Measurements from ENCODE around the gene INO80C. TPM values are rescaled to one million over a fixed set of nuclear protein-coding genes. Genes with fewer than 3 reads are reported as not detected.

INO80C gene
- total and polyA plus RNA-seq, 5 donors from 2014 or later = 20.2 to 27.6 (median 25.5) TPM

DNA sequence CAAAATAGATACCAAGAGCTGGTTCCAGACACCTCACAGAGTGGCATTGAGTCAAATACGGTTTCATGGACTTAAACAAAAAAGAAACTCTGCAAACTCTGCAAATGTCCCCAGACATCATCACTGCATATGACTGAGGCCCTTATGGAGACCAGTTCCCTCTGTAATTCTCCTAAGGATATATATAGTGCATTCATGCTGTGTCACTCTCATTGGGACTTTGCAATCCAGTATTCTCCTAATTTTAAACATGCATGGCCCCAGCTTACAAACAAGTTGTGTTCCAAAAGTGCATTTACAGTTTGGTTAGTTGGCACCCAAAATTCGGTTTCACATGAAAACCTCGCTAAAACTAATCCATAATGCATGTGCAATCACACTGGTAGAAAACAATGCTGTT is 18.6 kb upstream of the INO80C start:
- no peak for ATAC-seq (ENCODE audit: low read depth in 2 of 2)
- Mint-ChIP-seq H3K27me3 (peaks cover 6% of the 10 kb centered on the region), H3K36me3 (no peaks in the 10 kb centered on the region), H3K4me1 (no peaks in the 10 kb centered on the region), H3K27ac (no peak overlapping the region), H3K9me3 (peaks cover 0 to 2% (median 0%) of the 10 kb centered on the region in 7 donors), H3K4me3 (no peak overlapping the region)
- Histone ChIP-seq H3K27ac (ENCODE audit: insufficient read depth, low read length, poor library complexity, severe bottlenecking) (no peak overlapping the region), H3K4me3 (ENCODE audit: low read depth, low read length) (no peak overlapping the region), H3K9me3 (ENCODE audit: control insufficient read depth in 2 of 2, low read length in 2 of 2) (no peaks in the 10 kb centered on the region), H3K27me3 (ENCODE audit: control insufficient read depth, insufficient read depth, low read length) (no peaks in the 10 kb centered on the region), H3K36me3 (ENCODE audit: control insufficient read depth, insufficient read depth, low read length) (no peaks in the 10 kb centered on the region), H3K4me1 (ENCODE audit: control insufficient read depth, insufficient read depth, low read length, poor library complexity, severe bottlenecking) (no peaks in the 10 kb centered on the region)
- no peak for DNase-seq

DNA sequence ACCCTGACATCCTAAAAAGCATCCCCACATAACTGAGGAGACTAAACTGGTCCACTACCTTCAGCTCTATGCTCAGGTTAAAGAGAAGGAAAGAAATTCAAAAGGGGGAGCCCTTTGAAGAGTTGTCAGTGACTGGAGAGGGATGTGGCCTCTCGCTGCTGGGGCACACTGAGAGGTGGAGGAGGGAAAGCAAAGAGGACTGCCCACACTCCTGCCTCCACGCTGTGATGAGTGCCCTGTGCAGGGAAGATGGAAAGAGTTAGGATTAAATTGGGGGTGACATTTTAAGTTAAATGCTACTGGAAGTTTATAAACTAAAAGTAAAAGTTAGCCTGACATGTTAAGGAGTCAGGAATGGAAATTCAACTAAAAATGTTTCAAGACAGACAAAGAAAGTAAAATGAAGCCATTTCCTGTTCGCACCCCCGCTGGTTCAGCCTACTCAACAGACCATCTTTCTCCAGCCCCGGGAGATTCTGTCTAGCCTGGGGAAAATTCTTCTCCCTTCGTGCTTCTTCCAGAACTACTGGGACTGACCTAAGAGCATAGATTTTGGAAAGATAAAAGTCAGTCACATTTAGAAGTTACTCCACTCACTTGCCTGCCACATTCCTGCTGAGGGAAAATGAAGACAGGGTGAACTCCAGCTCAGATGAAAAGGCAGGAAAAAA is 17.8 kb upstream of the INO80C start:
- H3K4me3 Mint-ChIP-seq = no peak overlapping the region
- Histone ChIP-seq H3K27ac (ENCODE audit: insufficient read depth, low read length, poor library complexity, severe bottlenecking) (no peak overlapping the region), H3K36me3 (ENCODE audit: control insufficient read depth, insufficient read depth, low read length) (no peaks in the 10 kb centered on the region), H3K4me3 (ENCODE audit: low read depth, low read length) (no peak overlapping the region), H3K4me1 (ENCODE audit: control insufficient read depth, insufficient read depth, low read length, poor library complexity, severe bottlenecking) (no peaks in the 10 kb centered on the region), H3K27me3 (ENCODE audit: control insufficient read depth, insufficient read depth, low read length) (no peaks in the 10 kb centered on the region), H3K9me3 (ENCODE audit: control insufficient read depth in 2 of 2, low read length in 2 of 2) (no peaks in the 10 kb centered on the region)
- H3K27ac Mint-ChIP-seq = no peak overlapping the region
- H3K36me3 Mint-ChIP-seq = no peaks in the 10 kb centered on the region
- H3K4me1 Mint-ChIP-seq = no peaks in the 10 kb centered on the region
- ATAC-seq (ENCODE audit: low read depth in 2 of 2) (no peak), DNase-seq (no peak)
- no peaks in the 10 kb centered on the region for H3K27me3 Mint-ChIP-seq
- peaks cover 0 to 2% (median 0%) of the 10 kb centered on the region in 7 donors for H3K9me3 Mint-ChIP-seq

- Mint-ChIP-seq H3K27me3 (no peaks in the 10 kb centered on the region), H3K4me1 (no peaks in the 10 kb centered on the region), H3K36me3 (no peaks in the 10 kb centered on the region), H3K27ac (no peak overlapping the region), H3K9me3 (peaks cover 0 to 6% (median 0%) of the 10 kb centered on the region in 7 donors), H3K4me3 (no peak overlapping the region)
- Histone ChIP-seq H3K27ac (ENCODE audit: insufficient read depth, low read length, poor library complexity, severe bottlenecking) (no peak overlapping the region), H3K4me3 (ENCODE audit: low read depth, low read length) (no peak overlapping the region), H3K36me3 (ENCODE audit: control insufficient read depth, insufficient read depth, low read length) (no peaks in the 10 kb centered on the region), H3K4me1 (ENCODE audit: control insufficient read depth, insufficient read depth, low read length, poor library complexity, severe bottlenecking) (no peaks in the 10 kb centered on the region), H3K27me3 (ENCODE audit: control insufficient read depth, insufficient read depth, low read length) (no peaks in the 10 kb centered on the region), H3K9me3 (ENCODE audit: control insufficient read depth in 2 of 2, low read length in 2 of 2) (no peaks in the 10 kb centered on the region)
- ATAC-seq (ENCODE audit: low read depth in 2 of 2) (no peak), DNase-seq (no peak)
Measured at GRCh38 chr18:35514752-35515459, 17.1 kb upstream of the INO80C start.

GRCh38 chr18:35514283-35514682 is 16.5 kb upstream of the INO80C start:
- Histone ChIP-seq H3K9me3 (ENCODE audit: control insufficient read depth in 2 of 2, low read length in 2 of 2) (no peaks in the 10 kb centered on the region), H3K27me3 (ENCODE audit: control insufficient read depth, insufficient read depth, low read length) (no peaks in the 10 kb centered on the region), H3K4me1 (ENCODE audit: control insufficient read depth, insufficient read depth, low read length, poor library complexity, severe bottlenecking) (no peaks in the 10 kb centered on the region), H3K4me3 (ENCODE audit: low read depth, low read length) (no peak overlapping the region), H3K36me3 (ENCODE audit: control insufficient read depth, insufficient read depth, low read length) (no peaks in the 10 kb centered on the region), H3K27ac (ENCODE audit: insufficient read depth, low read length, poor library complexity, severe bottlenecking) (no peak overlapping the region)
- Mint-ChIP-seq H3K4me3 (no peak overlapping the region), H3K36me3 (no peaks in the 10 kb centered on the region), H3K27ac (no peak overlapping the region), H3K4me1 (no peaks in the 10 kb centered on the region), H3K9me3 (peaks cover 0 to 7% (median 0%) of the 10 kb centered on the region in 7 donors), H3K27me3 (no peaks in the 10 kb centered on the region)
- ATAC-seq (ENCODE audit: low read depth in 2 of 2) = no peak
- no peak for DNase-seq

DNA sequence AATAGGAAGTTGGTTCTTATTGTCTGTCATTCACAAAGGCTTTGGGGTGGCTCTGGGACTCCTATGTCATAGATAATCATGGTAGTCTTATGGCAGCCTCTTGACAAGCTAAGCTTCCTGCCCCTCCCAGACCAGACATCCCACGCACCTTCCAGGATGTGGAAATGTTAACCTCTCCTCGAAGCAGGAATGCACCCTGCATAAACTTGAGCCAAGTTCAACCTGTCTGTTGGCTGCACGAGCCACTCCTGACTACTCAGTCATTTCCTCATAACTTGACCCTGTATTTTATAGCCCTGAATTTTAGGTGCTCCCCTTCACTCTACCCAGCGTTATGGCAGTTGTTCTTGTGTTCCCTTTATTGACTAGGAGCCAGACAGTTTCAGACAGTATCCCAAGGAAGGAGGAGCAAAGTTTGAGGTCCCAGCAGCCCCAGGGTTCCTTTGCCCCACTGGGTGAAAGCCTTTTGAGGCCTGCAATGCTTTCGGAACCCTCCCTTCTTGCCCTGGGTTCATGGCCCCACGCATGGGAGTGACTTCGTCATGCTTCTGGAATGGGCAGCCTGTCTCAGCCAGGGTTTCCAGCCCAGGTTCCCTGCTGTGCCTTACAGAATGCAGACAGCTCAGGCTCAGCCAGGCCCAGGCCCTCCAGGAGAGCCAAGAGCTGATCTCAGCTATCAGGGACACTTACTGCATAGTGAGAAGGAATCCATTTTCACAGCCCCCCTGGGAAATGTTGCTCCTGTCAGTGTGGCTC is 15.6 kb upstream of the INO80C start:
- Histone ChIP-seq H3K9me3 (ENCODE audit: control insufficient read depth in 2 of 2, low read length in 2 of 2) (no peaks in the 10 kb centered on the region), H3K27me3 (ENCODE audit: control insufficient read depth, insufficient read depth, low read length) (no peaks in the 10 kb centered on the region), H3K27ac (ENCODE audit: insufficient read depth, low read length, poor library complexity, severe bottlenecking) (no peak overlapping the region), H3K4me1 (ENCODE audit: control insufficient read depth, insufficient read depth, low read length, poor library complexity, severe bottlenecking) (no peaks in the 10 kb centered on the region), H3K36me3 (ENCODE audit: control insufficient read depth, insufficient read depth, low read length) (no peaks in the 10 kb centered on the region), H3K4me3 (ENCODE audit: low read depth, low read length) (no peak overlapping the region)
- Mint-ChIP-seq H3K27me3 (no peaks in the 10 kb centered on the region), H3K36me3 (no peaks in the 10 kb centered on the region), H3K4me3 (no peak overlapping the region), H3K9me3 (peaks cover 0 to 6% (median 0%) of the 10 kb centered on the region in 7 donors), H3K4me1 (no peaks in the 10 kb centered on the region), H3K27ac (no peak overlapping the region)
- DNase-seq = no peak
- no peak for ATAC-seq (ENCODE audit: low read depth in 2 of 2)

DNA sequence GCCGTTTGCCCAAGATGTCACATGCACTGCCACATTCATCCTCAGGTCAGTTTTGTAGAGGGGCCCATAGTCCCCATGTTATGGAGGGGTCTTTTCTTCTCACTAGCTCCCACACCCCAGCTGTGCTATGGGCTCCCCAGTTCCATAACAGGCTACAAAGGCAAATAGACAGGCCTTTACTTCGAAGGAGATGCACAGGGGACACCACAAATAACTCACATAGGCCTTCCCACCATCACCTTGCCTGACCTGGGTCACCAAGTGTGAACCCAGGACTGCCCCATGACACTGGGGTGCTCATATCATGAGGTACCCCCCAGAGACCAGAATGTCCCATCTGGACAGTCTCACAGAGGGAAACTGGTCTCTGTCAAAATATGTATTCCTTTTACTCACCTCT is 15.0 kb upstream of the INO80C start:
- Mint-ChIP-seq H3K27ac (no peak overlapping the region), H3K27me3 (no peaks in the 10 kb centered on the region), H3K4me3 (no peak overlapping the region), H3K4me1 (no peaks in the 10 kb centered on the region), H3K36me3 (no peaks in the 10 kb centered on the region), H3K9me3 (peaks cover 0 to 6% (median 0%) of the 10 kb centered on the region in 7 donors)
- DNase-seq = no peak
- H3K36me3 ChIP-seq (ENCODE audit: control insufficient read depth, insufficient read depth, low read length) = no peaks in the 10 kb centered on the region
- H3K4me3 ChIP-seq (ENCODE audit: low read depth, low read length) = no peak overlapping the region
- H3K27ac ChIP-seq (ENCODE audit: insufficient read depth, low read length, poor library complexity, severe bottlenecking) = no peak overlapping the region
- no peak for ATAC-seq (ENCODE audit: low read depth in 2 of 2)
- H3K27me3 ChIP-seq (ENCODE audit: control insufficient read depth, insufficient read depth, low read length) = no peaks in the 10 kb centered on the region
- no peaks in the 10 kb centered on the region for H3K9me3 ChIP-seq (ENCODE audit: control insufficient read depth in 2 of 2, low read length in 2 of 2)
- no peaks in the 10 kb centered on the region for H3K4me1 ChIP-seq (ENCODE audit: control insufficient read depth, insufficient read depth, low read length, poor library complexity, severe bottlenecking)

- Mint-ChIP-seq H3K4me3 (no peak overlapping the region), H3K36me3 (no peaks in the 10 kb centered on the region), H3K4me1 (no peaks in the 10 kb centered on the region), H3K27ac (no peak overlapping the region), H3K27me3 (no peaks in the 10 kb centered on the region), H3K9me3 (peaks cover 0 to 6% (median 0%) of the 10 kb centered on the region in 7 donors)
- DNase-seq (no peak), ATAC-seq (ENCODE audit: low read depth in 2 of 2) (no peak)
- Histone ChIP-seq H3K27ac (ENCODE audit: insufficient read depth, low read length, poor library complexity, severe bottlenecking) (no peak overlapping the region), H3K4me3 (ENCODE audit: low read depth, low read length) (no peak overlapping the region), H3K27me3 (ENCODE audit: control insufficient read depth, insufficient read depth, low read length) (no peaks in the 10 kb centered on the region), H3K9me3 (ENCODE audit: control insufficient read depth in 2 of 2, low read length in 2 of 2) (no peaks in the 10 kb centered on the region), H3K36me3 (ENCODE audit: control insufficient read depth, insufficient read depth, low read length) (no peaks in the 10 kb centered on the region), H3K4me1 (ENCODE audit: control insufficient read depth, insufficient read depth, low read length, poor library complexity, severe bottlenecking) (no peaks in the 10 kb centered on the region)
Measured at GRCh38 chr18:35511833-35512232, 14.1 kb upstream of the INO80C start.
